Calu3 (cell line): ENCODE measurements around the gene DIP2B. TPM values are rescaled to one million over a fixed set of nuclear protein-coding genes. Genes with fewer than 3 reads are reported as not detected.
"Not testable (repeated sequence)": the region's sequence is repeated elsewhere in the genome, so short reads cannot be mapped to it uniquely, and the experiment has no call there.

ENCODE experiments used
- BruUV-seq: library from RNA; stranded (reverse); fragments of 400-500 nt; replicated peaks from 2 replicates; lab custom pipeline; 2021; lab: Mats Ljungman, UMichigan
- CTCF ChIA-PET: fragments of 300-600 bp; sonication (Branson Sonifier 250); formaldehyde crosslinking; loops from one replicate; lab custom pipeline; 2022; ENCODE audit warnings: antibody characterized with exemption; lab: Charles Lee
- DNase-seq: peaks from one replicate; pipeline ENCODE4 v3.0.0; 2022
- H3K27ac Mint-ChIP-seq: one replicate; pipeline ENCODE4 v1.8.0; 2022; ENCODE audit warnings: mixed read lengths; ENCODE audit not compliant: unreplicated experiment
- H3K27me3 Mint-ChIP-seq: one replicate; pipeline ENCODE4 v1.8.0; 2022; ENCODE audit warnings: mixed read lengths; ENCODE audit not compliant: unreplicated experiment
- H3K36me3 Mint-ChIP-seq: one replicate; pipeline ENCODE4 v1.8.0; 2022; ENCODE audit warnings: mild to moderate bottlenecking, moderate library complexity, mixed read lengths; ENCODE audit not compliant: insufficient read depth, unreplicated experiment
- H3K4me1 Mint-ChIP-seq: one replicate; pipeline ENCODE4 v1.8.0; 2022; ENCODE audit warnings: mild to moderate bottlenecking, low read depth, mixed read lengths; ENCODE audit not compliant: unreplicated experiment
- H3K4me3 Mint-ChIP-seq: one replicate; pipeline ENCODE4 v1.8.0; 2022; ENCODE audit warnings: mild to moderate bottlenecking, low read depth, moderate library complexity, mixed read lengths; ENCODE audit not compliant: unreplicated experiment
- H3K9me3 Mint-ChIP-seq: one replicate; pipeline ENCODE4 v1.8.0; 2022; ENCODE audit warnings: low read depth, mixed read lengths; ENCODE audit not compliant: unreplicated experiment
- CTCF ChIP-seq: fragments of 200-600 bp; IDR thresholded peaks from one replicate; pipeline ENCODE4 v1.8.0; 2022; ENCODE audit warnings: antibody characterized with exemption; ENCODE audit not compliant: unreplicated experiment
- intact Hi-C: fragments of 100-400 bp; cut with micrococcal nuclease; formaldehyde crosslinking; loops from one replicate; pipeline ENCODE4 v1.10.0; 2022; ENCODE audit not compliant: unreplicated experiment
- total RNA-seq: library from RNA; stranded (reverse); gene quantifications from 2 replicates; pipeline ENCODE4 v1.2.3, GENCODE V29; 2022

DIP2B gene
- total RNA-seq, 1 experiment from 2014 or later = 22.8 TPM

GRCh38 chr12:50764286-50765094, 259.7 kb downstream of the DIP2B start:
- intact Hi-C loops = no loop called here
- no TSS peak for BruUV-seq
- CTCF ChIA-PET = interaction anchor here (0.6 to 1.7 kb wide), 13 partner anchors 9 to 369 kb away, joined by 3 to 10 read pairs (median 5); no protein-coding TSS in a partner anchor
- Mint-ChIP-seq H3K4me3 (peak overlapping the region; percentile 83), H3K27me3 (no peaks in the 10 kb centered on the region), H3K4me1 (peaks cover 26% of the 10 kb centered on the region), H3K27ac (peak overlapping the region; percentile 88), H3K36me3 (peaks cover 32% of the 10 kb centered on the region), H3K9me3 (no peaks in the 10 kb centered on the region)
- peak; percentile 61 for DNase-seq
- no peak for TF ChIP-seq CTCF

- H3K4me3 Mint-ChIP-seq = peak overlapping the region; percentile 83
- H3K27ac Mint-ChIP-seq = peak overlapping the region; percentile 81
- H3K9me3 Mint-ChIP-seq = no peaks in the 10 kb centered on the region
- peaks cover 32% of the 10 kb centered on the region for H3K36me3 Mint-ChIP-seq
- peaks cover 26% of the 10 kb centered on the region for H3K4me1 Mint-ChIP-seq
- BruUV-seq = TSS peak; percentile 54
- DNase-seq = peak; percentile 29
- intact Hi-C loops = no loop called here
- peak; percentile 47 for TF ChIP-seq CTCF
- no peaks in the 10 kb centered on the region for H3K27me3 Mint-ChIP-seq
- CTCF ChIA-PET = interaction anchor here (0.6 to 1.7 kb wide), 8 partner anchors 8 to 263 kb away, joined by 3 to 10 read pairs (median 4); no protein-coding TSS in a partner anchor
Measured at GRCh38 chr12:50765095-50765911, 260.5 kb downstream of the DIP2B start.

- Mint-ChIP-seq H3K4me3 (no peak overlapping the region), H3K9me3 (no peaks in the 10 kb centered on the region), H3K27me3 (no peaks in the 10 kb centered on the region), H3K27ac (no peak overlapping the region), H3K36me3 (peaks cover 22% of the 10 kb centered on the region), H3K4me1 (peaks cover 18% of the 10 kb centered on the region)
- no TSS peak for BruUV-seq
- DNase-seq = no peak
- intact Hi-C loops = no loop called here
- no peak for TF ChIP-seq CTCF
- CTCF ChIA-PET = interaction anchor here (0.7 kb wide), 1 partner anchor 657 kb away, joined by 3 read pairs; no protein-coding TSS in a partner anchor
Measured at GRCh38 chr12:50768391-50768790, 263.6 kb downstream of the DIP2B start.

- H3K27ac Mint-ChIP-seq, H3K9me3 Mint-ChIP-seq, BruUV-seq, intact Hi-C loops, H3K27me3 Mint-ChIP-seq, DNase-seq, H3K4me3 Mint-ChIP-seq: not testable (repeated sequence)
- CTCF ChIA-PET = interaction anchor here (0.5 kb wide), 1 partner anchor 444 kb away, joined by 5 read pairs; no protein-coding TSS in a partner anchor
- H3K36me3 Mint-ChIP-seq = peaks cover 18% of the 10 kb centered on the region
- H3K4me1 Mint-ChIP-seq = peaks cover 18% of the 10 kb centered on the region
Measured at GRCh38 chr12:50768813-50769212, 264.0 kb downstream of the DIP2B start.
